Stimulated activated naive B cell treated with anti-CD40 and anti-IgM and Interleukin-4, amounts not matched to agents 10 μg/mL and 1 μg/mL and 100 μg/mL, for 72 hours (primary cell): Measurements from ENCODE around the gene SCRG1.

ENCODE experiments used
- ATAC-seq, 2 donors: fragments of 150-1000 bp; cut with Tn5 transposase; replicated peaks; 2 replicates each; pipeline ENCODE4 v1.10.0; 2021; ENCODE audit warnings: moderate library complexity in 1 of 2
- DNase-seq: peaks from one replicate; pipeline ENCODE4 v3.0.0; 2021
- H3K27ac Mint-ChIP-seq: one replicate; pipeline ENCODE4 v1.8.0; 2022; ENCODE audit warnings: mild to moderate bottlenecking, mixed read lengths
- H3K27me3 Mint-ChIP-seq, 2 donors: one replicate each; pipeline ENCODE4 v1.8.0; 2022; ENCODE audit warnings: mixed read lengths in 2 of 2
- H3K36me3 Mint-ChIP-seq, 2 donors: one replicate each; pipeline ENCODE4 v1.8.0; 2022; ENCODE audit warnings: mixed read lengths in 2 of 2, mild to moderate bottlenecking in 1 of 2
- H3K4me1 Mint-ChIP-seq, 2 donors: one replicate each; pipeline ENCODE4 v1.8.0; 2022; ENCODE audit warnings: mixed read lengths in 2 of 2, mild to moderate bottlenecking in 1 of 2
- H3K4me3 Mint-ChIP-seq, 2 donors: one replicate each; pipeline ENCODE4 v1.8.0; 2022; ENCODE audit warnings: mild to moderate bottlenecking in 2 of 2, mixed read lengths in 2 of 2, moderate library complexity in 1 of 2
- H3K9me3 Mint-ChIP-seq, 2 donors: one replicate each; pipeline ENCODE4 v1.8.0; 2022; ENCODE audit warnings: mixed read lengths in 2 of 2, mild to moderate bottlenecking in 1 of 2

SCRG1 gene

GRCh38 chr4:173362666-173363065, 36.2 kb downstream of the SCRG1 start:
- Mint-ChIP-seq H3K9me3 (peaks cover 0 to 1% of the 10 kb centered on the region in 2 donors), H3K27ac (no peak overlapping the region), H3K36me3 (no peaks in the 10 kb centered on the region), H3K27me3 (no peaks in the 10 kb centered on the region), H3K4me1 (no peaks in the 10 kb centered on the region), H3K4me3 (no peak overlapping the region)
- ATAC-seq (no peak), DNase-seq (no peak)

DNA sequence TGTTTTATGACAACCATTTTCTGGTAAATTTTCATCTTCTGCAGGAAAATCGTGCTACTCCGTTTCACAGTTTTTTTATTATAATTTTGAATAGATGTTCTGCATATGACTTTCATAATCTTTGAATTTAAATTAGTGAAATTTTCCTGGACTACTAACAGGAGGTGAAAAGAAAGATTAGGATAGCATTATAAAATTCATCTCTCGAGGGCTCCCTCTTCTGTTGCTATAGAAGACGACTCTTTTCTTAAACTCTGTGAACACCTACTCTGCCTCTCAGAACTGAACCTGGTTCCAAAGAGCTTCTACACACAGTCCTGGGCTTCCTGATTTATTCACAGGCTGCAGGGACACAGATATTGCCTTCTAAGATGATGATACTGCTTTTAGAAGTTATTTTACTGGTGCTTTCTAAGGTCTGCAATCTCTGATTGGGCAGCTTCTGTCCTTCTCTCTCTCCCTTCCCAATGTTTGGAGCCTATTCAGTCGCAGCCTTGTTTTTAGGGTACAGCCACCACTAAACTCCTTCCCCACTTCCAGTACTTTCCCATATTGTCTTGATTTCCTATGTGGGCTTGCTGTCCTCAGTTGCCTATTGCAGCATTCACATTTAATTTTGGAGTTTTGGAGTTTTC, 38.2 kb downstream of the SCRG1 start:
- Mint-ChIP-seq H3K36me3 (no peaks in the 10 kb centered on the region), H3K27ac (no peak overlapping the region), H3K4me1 (no peaks in the 10 kb centered on the region), H3K9me3 (peaks cover 0 to 1% of the 10 kb centered on the region in 2 donors), H3K27me3 (no peaks in the 10 kb centered on the region), H3K4me3 (no peak overlapping the region)
- DNase-seq (no peak), ATAC-seq (no peak)

GRCh38 chr4:173357939-173358338, 41.0 kb downstream of the SCRG1 start:
- no peaks in the 10 kb centered on the region for H3K36me3 Mint-ChIP-seq
- no peaks in the 10 kb centered on the region for H3K4me1 Mint-ChIP-seq
- H3K27ac Mint-ChIP-seq = no peak overlapping the region
- ATAC-seq = no peak
- peaks cover 0 to 1% of the 10 kb centered on the region in 2 donors for H3K9me3 Mint-ChIP-seq
- no peak overlapping the region for H3K4me3 Mint-ChIP-seq
- no peak for DNase-seq
- no peaks in the 10 kb centered on the region for H3K27me3 Mint-ChIP-seq

GRCh38 chr4:173347467-173347866, 51.4 kb downstream of the SCRG1 start:
- Mint-ChIP-seq H3K36me3 (no peaks in the 10 kb centered on the region), H3K9me3 (no peaks in the 10 kb centered on the region), H3K27me3 (no peaks in the 10 kb centered on the region), H3K4me3 (no peak overlapping the region), H3K27ac (peak overlapping the region; percentile 1), H3K4me1 (peaks cover 5 to 9% of the 10 kb centered on the region in 2 donors)
- ATAC-seq (no peak), DNase-seq (no peak)

DNA sequence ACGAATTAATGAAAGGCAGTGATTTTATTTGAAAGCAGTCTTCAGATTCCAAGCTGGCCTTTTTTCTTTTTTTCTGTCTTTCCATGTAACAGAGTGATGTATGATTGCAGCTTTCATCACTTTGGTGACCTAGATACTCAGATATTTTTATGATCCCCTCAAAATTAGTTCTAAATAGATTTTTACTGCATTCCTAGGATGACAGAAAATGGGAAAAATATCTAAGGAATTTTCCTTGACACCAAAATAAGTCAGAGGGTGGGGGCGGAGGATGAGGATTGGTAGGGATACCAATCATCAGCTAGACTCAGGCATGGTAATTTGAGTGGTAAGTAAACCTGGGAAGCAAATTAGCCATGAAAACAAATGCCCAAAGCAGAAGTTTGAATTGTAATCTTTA, 52.8 kb downstream of the SCRG1 start:
- Mint-ChIP-seq H3K4me1 (peaks cover 5 to 9% of the 10 kb centered on the region in 2 donors), H3K4me3 (no peak overlapping the region), H3K27me3 (no peaks in the 10 kb centered on the region), H3K36me3 (no peaks in the 10 kb centered on the region), H3K27ac (no peak overlapping the region), H3K9me3 (no peaks in the 10 kb centered on the region)
- no peak for DNase-seq
- no peak for ATAC-seq

DNA sequence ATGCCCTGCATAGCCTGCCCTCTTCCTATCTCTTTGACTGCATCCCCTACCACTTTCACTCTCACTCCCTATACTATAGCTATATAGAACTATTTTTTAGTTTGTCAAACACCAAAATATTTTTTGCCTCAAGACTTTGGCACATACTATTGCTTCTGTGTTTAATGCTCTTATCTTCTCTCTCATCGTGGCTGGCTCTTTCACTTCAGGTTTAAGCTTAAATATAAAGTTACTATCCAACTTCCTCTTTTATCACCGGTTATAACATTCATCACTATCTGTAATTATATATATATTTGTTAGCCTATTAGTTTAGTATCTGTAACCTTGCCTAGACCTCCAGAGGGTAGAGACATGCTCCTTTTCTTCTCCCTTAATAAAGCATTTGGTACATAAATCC, 53.3 kb downstream of the SCRG1 start:
- Mint-ChIP-seq H3K27me3 (no peaks in the 10 kb centered on the region), H3K36me3 (no peaks in the 10 kb centered on the region), H3K9me3 (no peaks in the 10 kb centered on the region), H3K27ac (no peak overlapping the region), H3K4me1 (peaks cover 5 to 9% of the 10 kb centered on the region in 2 donors), H3K4me3 (peak overlapping the region in 1 of 2 donors; percentile 50)
- DNase-seq (no peak), ATAC-seq (no peak)

GRCh38 chr4:173343832-173344397, 55.0 kb downstream of the SCRG1 start:
- Mint-ChIP-seq H3K36me3 (no peaks in the 10 kb centered on the region), H3K4me3 (no peak overlapping the region), H3K27me3 (no peaks in the 10 kb centered on the region), H3K4me1 (peaks cover 5 to 9% of the 10 kb centered on the region in 2 donors), H3K27ac (no peak overlapping the region), H3K9me3 (no peaks in the 10 kb centered on the region)
- ATAC-seq (no peak), DNase-seq (no peak)

- peaks cover 12 to 15% of the 10 kb centered on the region in 2 donors for H3K4me1 Mint-ChIP-seq
- DNase-seq = no peak
- no peak overlapping the region for H3K27ac Mint-ChIP-seq
- H3K4me3 Mint-ChIP-seq = no peak overlapping the region
- no peaks in the 10 kb centered on the region for H3K9me3 Mint-ChIP-seq
- ATAC-seq = no peak
- peaks cover 4 to 6% of the 10 kb centered on the region in 2 donors for H3K27me3 Mint-ChIP-seq
- H3K36me3 Mint-ChIP-seq = peaks cover 5 to 10% of the 10 kb centered on the region in 2 donors
These were observed 61.5 kb downstream of the SCRG1 start for GRCh38 chr4:173337463-173337862.

- Mint-ChIP-seq H3K9me3 (no peaks in the 10 kb centered on the region), H3K36me3 (peaks cover 9 to 14% of the 10 kb centered on the region in 2 donors), H3K27me3 (peaks cover 4 to 6% of the 10 kb centered on the region in 2 donors), H3K4me3 (peak overlapping the region; percentile 91 to 99), H3K4me1 (peaks cover 15 to 20% of the 10 kb centered on the region in 2 donors), H3K27ac (peak overlapping the region; percentile 98)
- peak; percentile 25 for DNase-seq
- peak; percentile 44 to 46 for ATAC-seq
These were observed 63.8 kb downstream of the SCRG1 start for GRCh38 chr4:173334891-173335752.
